Measurements from ENCODE around the gene MED25. TPM values are rescaled to one million over a fixed set of nuclear protein-coding genes. Genes with fewer than 3 reads are reported as not detected.

The MED25 gene
- total RNA-seq, 3 donors from 2014 or later (not counting 1 experiment from before 2014, with no cell fraction given): 64.2 to 132 (median 69.5) TPM

DNA sequence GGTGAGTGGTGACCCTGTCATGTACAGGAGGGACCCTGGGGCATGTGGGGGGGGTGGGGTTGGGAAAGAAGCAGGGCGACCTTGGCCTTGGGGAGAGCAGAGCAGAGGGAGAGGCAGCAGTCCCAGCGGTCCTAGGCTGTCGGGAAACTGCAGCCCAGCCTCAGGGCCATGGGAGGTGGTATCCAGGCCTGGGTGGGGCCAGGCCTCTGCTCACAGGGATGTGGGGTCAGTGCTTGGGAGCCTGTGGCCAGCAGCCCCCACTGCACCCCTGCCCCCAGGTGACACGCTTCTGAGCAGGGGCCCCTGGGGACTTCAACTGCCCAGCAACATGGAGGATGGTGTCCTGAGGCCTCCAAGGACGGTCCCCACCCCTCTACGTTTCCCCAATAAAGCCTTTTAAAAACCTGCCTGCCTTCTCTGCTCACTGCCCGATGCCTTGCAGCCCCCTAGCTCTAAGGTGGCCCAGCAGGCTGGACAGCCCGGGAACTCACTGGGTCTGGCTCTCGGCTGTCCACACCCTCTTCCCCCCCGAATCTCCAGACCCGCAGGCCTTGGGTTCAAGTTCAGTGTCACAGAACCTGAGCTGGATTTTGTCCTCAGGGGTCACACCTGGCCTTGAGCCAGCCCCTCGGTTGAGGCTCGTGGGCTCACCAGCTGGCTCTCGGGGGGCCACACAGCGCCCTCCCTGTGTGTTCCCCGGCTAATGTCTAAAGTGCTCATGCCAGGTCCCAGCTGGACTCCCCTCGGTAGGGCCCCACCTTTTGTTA is 42.4 kb downstream of the MED25 start:
- Mint-ChIP-seq H3K27me3 (ENCODE audit: low read depth in 2 of 2) (no peaks in the 10 kb centered on the region), H3K9me3 (no peaks in the 10 kb centered on the region), H3K36me3 (no peaks in the 10 kb centered on the region), H3K4me3 (no peak overlapping the region), H3K27ac (no peak overlapping the region), H3K4me1 (peaks cover 0 to 14% of the 10 kb centered on the region in 2 donors)
- ATAC-seq: no peak
- no peak overlapping the region for H3K27ac ChIP-seq (ENCODE audit: low read length)
- WGBS (ENCODE audit: insufficient coverage): 91% methylated on average over 17 of the region's 17 CpGs
- H3K4me1 ChIP-seq (ENCODE audit: control insufficient read depth, insufficient read depth, low read length): peaks cover 8% of the 10 kb centered on the region
- H3K36me3 ChIP-seq (ENCODE audit: control insufficient read depth, insufficient read depth, low read length): peaks cover 48% of the 10 kb centered on the region
- H3K9me3 ChIP-seq (ENCODE audit: control insufficient read depth, insufficient read depth, low read length): no peaks in the 10 kb centered on the region
- intact Hi-C loops (cut with micrococcal nuclease): no loop called here
- H3K4me3 ChIP-seq (ENCODE audit: low read length): no peak overlapping the region
- DNase-seq: no peak
- H3K27me3 ChIP-seq (ENCODE audit: control insufficient read depth, insufficient read depth, low read length): no peaks in the 10 kb centered on the region
- no peak for TF ChIP-seq CTCF (IDR thresholded peaks at IDR 0.05)

DNA sequence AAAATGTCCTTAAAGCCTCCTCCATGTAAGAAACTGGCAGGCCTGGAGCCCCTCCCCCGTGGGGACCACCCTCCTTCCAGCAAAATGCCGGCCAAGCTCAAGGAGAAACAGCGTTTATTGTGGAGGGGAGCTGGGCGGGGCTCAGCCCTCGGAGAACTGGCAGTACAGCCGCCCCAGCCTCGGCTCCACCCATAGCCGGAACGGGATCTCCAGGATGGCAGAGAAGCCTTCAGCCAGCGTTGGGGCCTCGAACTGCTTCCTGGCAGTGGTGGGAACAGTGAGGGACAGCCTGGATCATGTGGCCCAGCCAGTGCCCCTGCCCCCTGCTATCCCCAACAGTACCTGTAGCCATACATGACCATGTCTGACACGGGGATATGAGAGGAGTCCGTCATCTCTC is 43.0 kb downstream of the MED25 start:
- Mint-ChIP-seq H3K9me3 (no peaks in the 10 kb centered on the region), H3K27ac (no peak overlapping the region), H3K36me3 (no peaks in the 10 kb centered on the region), H3K27me3 (ENCODE audit: low read depth in 2 of 2) (no peaks in the 10 kb centered on the region), H3K4me3 (no peak overlapping the region), H3K4me1 (peaks cover 5 to 14% of the 10 kb centered on the region in 2 donors)
- Histone ChIP-seq H3K4me3 (ENCODE audit: low read length) (no peak overlapping the region), H3K27ac (ENCODE audit: low read length) (no peak overlapping the region), H3K27me3 (ENCODE audit: control insufficient read depth, insufficient read depth, low read length) (no peaks in the 10 kb centered on the region), H3K4me1 (ENCODE audit: control insufficient read depth, insufficient read depth, low read length) (peaks cover 12% of the 10 kb centered on the region), H3K36me3 (ENCODE audit: control insufficient read depth, insufficient read depth, low read length) (peaks cover 48% of the 10 kb centered on the region), H3K9me3 (ENCODE audit: control insufficient read depth, insufficient read depth, low read length) (no peaks in the 10 kb centered on the region)
- ATAC-seq: no peak
- DNase-seq: no peak
- no peak for TF ChIP-seq CTCF (IDR thresholded peaks at IDR 0.05)
- intact Hi-C loops (cut with micrococcal nuclease): no loop called here
- 92% methylated on average over 12 of the region's 13 CpGs for WGBS (ENCODE audit: insufficient coverage)

- Histone ChIP-seq H3K4me1 (ENCODE audit: control insufficient read depth, insufficient read depth, low read length) (peaks cover 19% of the 10 kb centered on the region), H3K27ac (ENCODE audit: low read length) (no peak overlapping the region), H3K4me3 (ENCODE audit: low read length) (no peak overlapping the region), H3K36me3 (ENCODE audit: control insufficient read depth, insufficient read depth, low read length) (peaks cover 48% of the 10 kb centered on the region), H3K27me3 (ENCODE audit: control insufficient read depth, insufficient read depth, low read length) (no peaks in the 10 kb centered on the region), H3K9me3 (ENCODE audit: control insufficient read depth, insufficient read depth, low read length) (no peaks in the 10 kb centered on the region)
- WGBS (ENCODE audit: insufficient coverage): 93% methylated on average over 57 of the region's 60 CpGs
- Mint-ChIP-seq H3K4me1 (peaks cover 12 to 14% of the 10 kb centered on the region in 2 donors), H3K27me3 (ENCODE audit: low read depth in 2 of 2) (no peaks in the 10 kb centered on the region), H3K36me3 (no peaks in the 10 kb centered on the region), H3K4me3 (no peak overlapping the region), H3K27ac (no peak overlapping the region), H3K9me3 (no peaks in the 10 kb centered on the region)
- peak in 2 of 3 donors; percentile 18 to 19 for ATAC-seq
- intact Hi-C loops (cut with micrococcal nuclease): no loop called here
- no peak for DNase-seq
- TF ChIP-seq CTCF (IDR thresholded peaks at IDR 0.05): no peak
Measured at GRCh38 chr19:49861541-49862378, 43.7 kb downstream of the MED25 start.

Data from natural killer cell (primary cell).